ENCODE results near the gene NFKB1.

The NFKB1 gene

DNA sequence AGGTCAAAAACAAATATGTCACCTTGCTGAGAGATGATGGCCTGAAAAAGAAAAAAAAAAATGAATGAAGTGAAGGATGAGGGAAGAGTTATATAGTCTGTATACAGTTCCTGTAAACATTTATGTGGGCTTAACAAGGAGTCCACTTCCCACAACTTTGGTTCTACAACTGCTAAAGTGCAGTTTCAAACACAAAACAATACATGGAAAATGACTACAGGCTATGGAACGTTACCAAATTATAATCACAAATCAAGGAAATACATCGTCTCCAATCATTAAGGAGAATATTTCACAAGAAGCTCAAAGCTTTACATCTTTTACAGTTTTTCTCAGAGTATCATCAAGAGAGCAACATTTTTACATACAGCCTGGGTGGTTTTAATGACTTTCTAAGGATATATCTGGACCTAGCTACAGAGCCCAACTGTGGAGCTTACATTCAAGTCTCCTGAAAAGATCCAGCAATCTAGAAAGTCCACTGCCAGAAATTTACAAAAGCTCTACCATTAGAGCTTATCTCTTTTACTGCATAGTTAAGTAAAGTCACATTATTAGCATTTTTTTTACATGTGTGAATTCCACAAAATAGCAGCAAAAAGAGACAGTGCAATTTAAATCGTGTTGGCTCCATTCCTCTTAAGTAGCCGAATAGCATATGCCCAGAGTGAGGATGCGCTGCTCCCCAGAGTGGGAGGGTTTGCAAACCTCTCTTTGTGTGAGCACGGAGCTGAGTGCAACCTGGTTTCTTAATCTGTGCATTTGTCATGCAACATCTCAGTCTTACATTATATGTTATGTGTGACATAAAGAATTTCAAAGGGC lies 131.3 kb downstream of the NFKB1 start:
- FAIRE-seq, result no peak

DNA sequence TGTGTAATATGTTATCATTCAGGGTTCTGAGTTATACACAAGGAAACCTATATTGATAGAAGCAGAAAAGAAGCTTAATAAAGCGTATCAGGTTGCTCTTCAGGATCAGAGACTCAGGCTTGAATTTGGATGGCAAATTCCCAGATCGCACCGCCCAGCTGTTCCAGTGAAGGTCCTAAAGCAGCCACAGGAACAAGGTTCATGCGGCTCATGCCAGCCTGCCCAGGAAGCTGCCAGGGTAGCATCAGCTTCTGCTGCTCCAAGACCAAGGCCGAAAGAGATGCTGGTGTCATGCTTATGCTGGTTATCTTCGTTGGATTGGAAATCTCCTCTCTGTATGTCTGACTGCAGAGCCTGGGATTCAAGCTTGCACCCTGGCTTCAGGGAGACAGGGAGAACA lies 131.9 kb downstream of the NFKB1 start:
- no peak for FAIRE-seq

GRCh38 chr4:102637391-102637790 lies 136.2 kb downstream of the NFKB1 start:
- FAIRE-seq, result no peak

DNA sequence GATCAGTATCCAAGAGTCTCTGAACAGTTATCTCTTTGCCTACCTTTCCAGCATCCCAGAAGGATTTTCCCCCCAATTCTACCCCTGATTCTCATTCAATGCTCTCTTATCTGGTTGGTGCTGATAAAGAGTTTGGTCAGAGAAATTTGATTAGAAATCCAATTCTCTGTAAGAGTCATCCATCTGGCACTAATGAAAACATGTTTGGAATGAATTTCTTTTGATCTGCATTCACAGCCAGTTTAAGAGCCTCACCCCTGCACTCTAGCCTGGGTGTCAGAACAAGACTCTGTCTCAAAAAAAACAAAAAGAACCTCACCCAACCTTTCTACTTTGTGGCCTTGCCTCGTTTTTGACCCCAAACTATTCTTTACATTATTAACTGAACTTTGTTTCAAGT lies 137.5 kb downstream of the NFKB1 start:
- FAIRE-seq, result no peak

DNA sequence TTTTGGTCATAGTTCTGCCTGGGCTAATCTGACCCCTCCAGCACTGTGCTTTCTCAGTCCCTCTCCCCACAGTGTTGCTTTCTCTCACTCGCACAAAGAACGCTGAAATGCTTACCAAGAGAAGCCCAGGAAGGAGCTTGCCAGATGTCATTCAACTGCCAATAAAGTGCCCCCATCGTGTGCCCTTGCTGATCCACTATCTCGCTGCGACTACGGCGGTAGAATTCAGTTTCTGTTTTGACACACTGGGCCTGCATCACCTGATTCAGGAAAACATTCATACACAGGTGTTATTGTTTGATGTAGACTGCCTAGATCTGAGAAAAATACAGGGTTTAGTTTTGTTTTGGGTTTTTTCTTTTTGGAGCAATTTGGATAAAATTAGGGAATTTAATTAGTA lies 138.4 kb downstream of the NFKB1 start:
- no peak for FAIRE-seq

DNA sequence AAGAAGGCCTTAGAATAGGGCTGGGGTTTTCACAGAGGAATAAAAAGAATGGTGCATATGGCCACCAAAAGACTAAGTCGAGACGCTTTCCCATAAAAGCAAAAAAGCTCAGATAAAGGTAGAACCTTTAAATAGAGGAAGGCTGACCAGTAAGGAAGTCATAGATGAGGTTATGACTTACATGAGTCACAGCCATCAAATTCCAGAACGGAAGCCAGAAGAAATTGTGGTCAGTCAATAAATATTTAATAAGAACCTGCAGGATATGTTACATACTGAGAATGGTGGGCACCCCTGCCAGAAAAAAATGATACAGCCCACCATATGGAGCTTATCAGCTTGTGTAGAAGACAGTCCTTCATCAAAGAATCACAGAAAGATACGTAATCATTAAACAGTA lies 139.5 kb downstream of the NFKB1 start:
- no peak for FAIRE-seq

DNA sequence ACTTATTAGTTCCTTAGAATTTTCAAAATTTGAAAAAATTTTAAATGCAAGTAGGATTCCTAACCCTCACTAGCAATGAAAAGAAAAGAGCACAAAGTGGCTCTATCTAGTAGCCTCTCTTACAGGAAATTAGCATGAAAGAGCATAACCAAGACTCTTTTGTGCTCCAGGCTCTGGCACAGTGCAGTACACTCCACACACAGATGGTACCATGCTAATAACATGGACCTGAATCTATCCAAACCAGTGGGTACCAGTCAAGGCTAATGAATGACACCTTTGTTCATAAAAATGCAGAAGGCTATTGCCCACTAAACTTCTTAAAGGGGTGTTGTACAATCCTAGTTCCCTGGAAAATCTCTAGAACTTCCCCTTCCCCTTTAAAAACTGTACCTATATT lies 140.6 kb downstream of the NFKB1 start:
- FAIRE-seq, result no peak

DNA sequence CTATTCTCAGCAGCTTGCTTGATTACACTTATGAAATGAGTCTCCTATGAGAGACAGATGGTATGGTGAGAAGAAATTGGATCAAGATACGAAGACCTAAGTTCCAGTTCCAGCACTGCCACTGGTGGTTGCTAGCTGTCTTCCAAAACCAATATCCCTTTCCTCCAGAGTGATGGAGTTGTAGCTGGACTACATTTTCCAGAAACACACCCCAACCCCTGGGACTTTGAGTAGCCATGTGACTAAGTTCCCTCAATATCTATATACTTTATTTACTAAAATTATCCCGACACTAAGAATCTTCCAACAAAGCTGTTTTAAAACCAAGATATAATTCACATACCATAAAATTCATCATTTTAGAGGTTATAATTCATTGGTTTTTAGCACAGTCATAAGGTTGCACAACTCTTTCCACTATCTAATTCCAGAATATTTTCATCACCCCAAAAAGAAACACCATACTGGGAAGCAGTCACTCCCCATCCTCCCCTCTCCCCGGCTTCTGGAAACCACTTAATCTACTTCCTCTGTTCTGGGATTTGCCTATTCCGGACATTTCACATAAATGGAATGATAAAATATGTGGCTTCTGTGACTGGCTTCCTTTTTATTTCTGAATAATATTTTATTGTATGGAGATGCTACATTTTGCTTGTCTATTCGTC lies 141.6 kb downstream of the NFKB1 start:
- no peak for FAIRE-seq

GRCh38 chr4:102647117-102647516 lies 146.0 kb downstream of the NFKB1 start:
- FAIRE-seq, result no peak

GRCh38 chr4:102657206-102657605 lies 156.0 kb downstream of the NFKB1 start:
- FAIRE-seq, result no peak

GRCh38 chr4:102663073-102663472 lies 161.9 kb downstream of the NFKB1 start:
- FAIRE-seq, result no peak

DNA sequence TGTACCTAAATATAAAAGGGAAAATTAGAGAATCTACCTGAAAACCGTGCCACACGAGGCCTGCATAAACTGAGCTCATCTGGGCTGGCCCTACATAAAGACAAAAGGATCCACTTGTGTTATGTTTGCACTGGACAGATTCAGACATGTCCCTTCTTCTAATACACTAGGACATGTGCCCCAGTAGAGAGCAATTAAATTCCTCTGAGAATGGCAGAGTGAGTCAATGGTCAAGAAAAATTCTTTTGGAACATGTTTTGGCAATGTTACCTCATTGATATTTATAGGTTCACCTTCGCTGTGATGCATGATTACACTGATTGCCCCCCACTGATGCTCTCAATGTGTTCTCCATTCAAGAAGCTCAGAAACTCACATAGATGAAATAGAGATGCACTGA lies 164.4 kb downstream of the NFKB1 start:
- FAIRE-seq, result no peak

Measured in endometrium (tissue), 2 donors.